ENCODE data around the gene AREG.
"Not testable (repeated sequence)": the region's sequence is repeated elsewhere in the genome, so short reads cannot be mapped to it uniquely, and the experiment has no call there.

AREG gene

GRCh38 chr4:74444891-74445642 is at the start of gene AREG:
Gene AREG, plus strand, starts transcription at chr4:74445136. Its CDS starts 210 bp downstream, at chr4:74445346.
- DNase-seq (ENCODE audit: low read depth) = peak; percentile 83

GRCh38 chr4:74395633-74396032 is 49.3 kb upstream of the AREG start:
- no peak for DNase-seq (ENCODE audit: low read depth)

GRCh38 chr4:74397748-74398426 is 47.0 kb upstream of the AREG start:
- no peak for DNase-seq (ENCODE audit: low read depth)

GRCh38 chr4:74398894-74399589 is 45.9 kb upstream of the AREG start:
- not testable (repeated sequence) for DNase-seq (ENCODE audit: low read depth)

GRCh38 chr4:74400395-74400794 is 44.5 kb upstream of the AREG start:
- DNase-seq (ENCODE audit: low read depth) = no peak

GRCh38 chr4:74402692-74403456 is 42.1 kb upstream of the AREG start:
- no peak for DNase-seq (ENCODE audit: low read depth)

GRCh38 chr4:74407891-74408290 is 37.0 kb upstream of the AREG start:
- no peak for DNase-seq (ENCODE audit: low read depth)

GRCh38 chr4:74408639-74409038 is 36.3 kb upstream of the AREG start:
- no peak for DNase-seq (ENCODE audit: low read depth)

- no peak for DNase-seq (ENCODE audit: low read depth)
These were observed 34.7 kb upstream of the AREG start for GRCh38 chr4:74410272-74410671.

- DNase-seq (ENCODE audit: low read depth) = no peak
These were observed 32.7 kb upstream of the AREG start for GRCh38 chr4:74412225-74412624.

GRCh38 chr4:74413265-74413664 is 31.7 kb upstream of the AREG start:
- no peak for DNase-seq (ENCODE audit: low read depth)

GRCh38 chr4:74414149-74414809 is 30.7 kb upstream of the AREG start:
- no peak for DNase-seq (ENCODE audit: low read depth)

GRCh38 chr4:74415602-74416300 is 29.2 kb upstream of the AREG start:
- no peak for DNase-seq (ENCODE audit: low read depth)

- no peak for DNase-seq (ENCODE audit: low read depth)
These were observed 26.8 kb upstream of the AREG start for GRCh38 chr4:74418063-74418670.

GRCh38 chr4:74420863-74421262 is 24.1 kb upstream of the AREG start:
- no peak for DNase-seq (ENCODE audit: low read depth)

- no peak for DNase-seq (ENCODE audit: low read depth)
These were observed 21.8 kb upstream of the AREG start for GRCh38 chr4:74423104-74423503.

- DNase-seq (ENCODE audit: low read depth) = no peak
These were observed 20.8 kb upstream of the AREG start for GRCh38 chr4:74424111-74424510.

- no peak for DNase-seq (ENCODE audit: low read depth)
These were observed 18.8 kb upstream of the AREG start for GRCh38 chr4:74426101-74426500.

- no peak for DNase-seq (ENCODE audit: low read depth)
These were observed 16.7 kb upstream of the AREG start for GRCh38 chr4:74428276-74428675.

GRCh38 chr4:74431113-74431826 is 13.7 kb upstream of the AREG start:
- no peak for DNase-seq (ENCODE audit: low read depth)
